SKM-1 treated with dmso at 0.1 percent for 144 hours (cell line): ENCODE data around the gene FLVCR2.

Experiments used
- DNase-seq: peaks from one replicate; lab custom pipeline; 2025; ENCODE audit not compliant: unreplicated experiment; lab: John Stamatoyannopoulos, UW

FLVCR2 gene

GRCh38 chr14:75553761-75554364 is 24.6 kb upstream of the FLVCR2 start:
- DNase-seq = no peak

- no peak for DNase-seq
These were observed 23.9 kb upstream of the FLVCR2 start for GRCh38 chr14:75554482-75554881.

GRCh38 chr14:75558440-75558839 is 20.0 kb upstream of the FLVCR2 start:
- DNase-seq = no peak

- no peak for DNase-seq
These were observed 19.4 kb upstream of the FLVCR2 start for GRCh38 chr14:75559045-75559444.

GRCh38 chr14:75559451-75560222 is 18.8 kb upstream of the FLVCR2 start:
- DNase-seq = peak; percentile 35

- DNase-seq = peak; percentile 16
These were observed 17.4 kb upstream of the FLVCR2 start for GRCh38 chr14:75561013-75561432.

GRCh38 chr14:75562089-75562488 is 16.3 kb upstream of the FLVCR2 start:
- DNase-seq = no peak

GRCh38 chr14:75562489-75562888 is 15.9 kb upstream of the FLVCR2 start:
- DNase-seq = no peak

GRCh38 chr14:75563931-75564330 is 14.5 kb upstream of the FLVCR2 start:
- no peak for DNase-seq

- DNase-seq = no peak
These were observed 13.4 kb upstream of the FLVCR2 start for GRCh38 chr14:75565056-75565455.

GRCh38 chr14:75566321-75566720 is 12.1 kb upstream of the FLVCR2 start:
- DNase-seq = no peak

GRCh38 chr14:75566752-75567151 is 11.7 kb upstream of the FLVCR2 start:
- DNase-seq = no peak

- DNase-seq = no peak
These were observed 10.3 kb upstream of the FLVCR2 start for GRCh38 chr14:75568140-75568539.

- DNase-seq = no peak
These were observed 9.6 kb upstream of the FLVCR2 start for GRCh38 chr14:75568791-75569190.

- DNase-seq = no peak
These were observed 7.6 kb upstream of the FLVCR2 start for GRCh38 chr14:75570797-75571196.

- DNase-seq = no peak
These were observed 6.3 kb upstream of the FLVCR2 start for GRCh38 chr14:75572104-75572503.

- DNase-seq = no peak
These were observed 1.3 kb upstream of the FLVCR2 start for GRCh38 chr14:75577090-75577489.

GRCh38 chr14:75577729-75578101 is 705 bp upstream of the FLVCR2 start:
- DNase-seq = peak; percentile 40

- DNase-seq = no peak
These were observed 442 bp downstream of the FLVCR2 start for GRCh38 chr14:75578786-75579337.

GRCh38 chr14:75579338-75579864 is 981 bp downstream of the FLVCR2 start:
- no peak for DNase-seq

- no peak for DNase-seq
These were observed 1.5 kb downstream of the FLVCR2 start for GRCh38 chr14:75579882-75580281.

GRCh38 chr14:75587388-75587787 is 9.0 kb downstream of the FLVCR2 start:
- DNase-seq = no peak
